ENCODE data around the gene TIMM8A.

GRCh38 chrX:101385026-101385684, 36.6 kb upstream of the TIMM8A start:
- TF ChIP-seq, protein P1, sequence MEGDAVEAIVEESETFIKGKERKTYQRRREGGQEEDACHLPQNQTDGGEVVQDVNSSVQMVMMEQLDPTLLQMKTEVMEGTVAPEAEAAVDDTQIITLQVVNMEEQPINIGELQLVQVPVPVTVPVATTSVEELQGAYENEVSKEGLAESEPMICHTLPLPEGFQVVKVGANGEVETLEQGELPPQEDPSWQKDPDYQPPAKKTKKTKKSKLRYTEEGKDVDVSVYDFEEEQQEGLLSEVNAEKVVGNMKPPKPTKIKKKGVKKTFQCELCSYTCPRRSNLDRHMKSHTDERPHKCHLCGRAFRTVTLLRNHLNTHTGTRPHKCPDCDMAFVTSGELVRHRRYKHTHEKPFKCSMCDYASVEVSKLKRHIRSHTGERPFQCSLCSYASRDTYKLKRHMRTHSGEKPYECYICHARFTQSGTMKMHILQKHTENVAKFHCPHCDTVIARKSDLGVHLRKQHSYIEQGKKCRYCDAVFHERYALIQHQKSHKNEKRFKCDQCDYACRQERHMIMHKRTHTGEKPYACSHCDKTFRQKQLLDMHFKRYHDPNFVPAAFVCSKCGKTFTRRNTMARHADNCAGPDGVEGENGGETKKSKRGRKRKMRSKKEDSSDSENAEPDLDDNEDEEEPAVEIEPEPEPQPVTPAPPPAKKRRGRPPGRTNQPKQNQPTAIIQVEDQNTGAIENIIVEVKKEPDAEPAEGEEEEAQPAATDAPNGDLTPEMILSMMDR (conservative IDR thresholded peaks at IDR 0.05; ENCODE audit: low read length): no peak
- TF ChIP-seq EZH2phosphoT487 (IDR thresholded peaks at IDR 0.05; ENCODE audit: borderline replicate concordance): no peak
